ENCODE measurements around the gene RPL29. TPM values are rescaled to one million over a fixed set of nuclear protein-coding genes. Genes with fewer than 3 reads are reported as not detected.

RPL29 gene
- total and polyA plus RNA-seq, 2 of the 13 experiments (the other 11 are each of a cell fraction or from before 2014, with no cell fraction given) = 1,348 to 2,263 TPM

GRCh38 chr3:51982352-51982837 lies 13.3 kb downstream of the RPL29 start (continued):
- 0 out of 2 replicates have a peak, but pooled peaks have one; percentile 24 for TF ChIP-seq ZNF362 (CRISPR knock-in tag; IDR thresholded peaks at IDR 0.05; ENCODE audit: borderline replicate concordance)
- TF ChIP-seq MAFK (conservative IDR thresholded peaks at IDR 0.05 in 1 of 2, IDR thresholded peaks at IDR 0.05 in 1 of 2; ENCODE audit: low read length in 2 of 2) = peak; percentile 63 to 75
- no peak for TF ChIP-seq ZNF570 (CRISPR knock-in tag; IDR thresholded peaks at IDR 0.05; ENCODE audit: borderline replicate concordance)
- TF ChIP-seq ZSCAN20 (CRISPR knock-in tag; IDR thresholded peaks at IDR 0.05; ENCODE audit: borderline replicate concordance) = no peak
- peak; percentile 63 for TF ChIP-seq U2AF1 (optimal IDR thresholded peaks at IDR 0.05; ENCODE audit: low read depth, low read length)
- no peak for TF ChIP-seq ATF1 (CRISPR knock-in tag; IDR thresholded peaks at IDR 0.05)
- no peak for TF ChIP-seq ZNF563 (CRISPR knock-in tag; IDR thresholded peaks at IDR 0.05)
- TF ChIP-seq ZNF121 (CRISPR knock-in tag; IDR thresholded peaks at IDR 0.05) = peak; percentile 52; the same call in 1 of the 2 replicates
- no peak for TF ChIP-seq AKNA (CRISPR knock-in tag; IDR thresholded peaks at IDR 0.05; ENCODE audit: borderline replicate concordance)
- no peak for TF ChIP-seq RFX1 (IDR thresholded peaks at IDR 0.05)
- no peak for TF ChIP-seq RORA (CRISPR knock-in tag; IDR thresholded peaks at IDR 0.05)
- TF ChIP-seq BORCS8-MEF2B (CRISPR knock-in tag; IDR thresholded peaks at IDR 0.05) = no peak
- TF ChIP-seq NR0B2 (CRISPR knock-in tag; IDR thresholded peaks at IDR 0.05) = peak; percentile 51; the same call in 1 of the 2 replicates
- TF ChIP-seq KMT2A (CRISPR knock-in tag; IDR thresholded peaks at IDR 0.05) = 0 out of 2 replicates have a peak, but pooled peaks have one; percentile 54
- TF ChIP-seq, protein P1, sequence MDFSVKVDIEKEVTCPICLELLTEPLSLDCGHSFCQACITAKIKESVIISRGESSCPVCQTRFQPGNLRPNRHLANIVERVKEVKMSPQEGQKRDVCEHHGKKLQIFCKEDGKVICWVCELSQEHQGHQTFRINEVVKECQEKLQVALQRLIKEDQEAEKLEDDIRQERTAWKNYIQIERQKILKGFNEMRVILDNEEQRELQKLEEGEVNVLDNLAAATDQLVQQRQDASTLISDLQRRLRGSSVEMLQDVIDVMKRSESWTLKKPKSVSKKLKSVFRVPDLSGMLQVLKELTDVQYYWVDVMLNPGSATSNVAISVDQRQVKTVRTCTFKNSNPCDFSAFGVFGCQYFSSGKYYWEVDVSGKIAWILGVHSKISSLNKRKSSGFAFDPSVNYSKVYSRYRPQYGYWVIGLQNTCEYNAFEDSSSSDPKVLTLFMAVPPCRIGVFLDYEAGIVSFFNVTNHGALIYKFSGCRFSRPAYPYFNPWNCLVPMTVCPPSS (IDR thresholded peaks at IDR 0.05) = no peak
- no peak; the same call in 1 of the 2 replicates for TF ChIP-seq SAFB2 (CRISPR knock-in tag; IDR thresholded peaks at IDR 0.05; ENCODE audit: borderline replicate concordance, low read depth)
- TF ChIP-seq ATRX (CRISPR knock-in tag; IDR thresholded peaks at IDR 0.05; ENCODE audit: borderline replicate concordance) = no peak
- no peak; the same call in 1 of the 2 replicates for TF ChIP-seq GABPB1 (CRISPR knock-in tag; IDR thresholded peaks at IDR 0.05)
- peak; percentile 35; the same call in 1 of the 2 replicates for TF ChIP-seq ADNP (CRISPR knock-in tag; IDR thresholded peaks at IDR 0.05)
- no peak for TF ChIP-seq JDP2 (CRISPR knock-in tag; IDR thresholded peaks at IDR 0.05; ENCODE audit: borderline replicate concordance)
- TF ChIP-seq ZNF30 (CRISPR knock-in tag; IDR thresholded peaks at IDR 0.05) = no peak
- no peak for TF ChIP-seq FOXJ3 (CRISPR knock-in tag; IDR thresholded peaks at IDR 0.05; ENCODE audit: borderline replicate concordance)
- no peak for TF ChIP-seq TOE1 (CRISPR knock-in tag; IDR thresholded peaks at IDR 0.05)
- TF ChIP-seq SSRP1 (CRISPR knock-in tag; IDR thresholded peaks at IDR 0.05) = peak; percentile 84; the same call in 1 of the 2 replicates
- TF ChIP-seq HNF4A (CRISPR knock-in tag; IDR thresholded peaks at IDR 0.05) = peak; percentile 98

Data from HepG2 (cell line).